IPS-NIHi11 (cell line): ENCODE measurements around the gene TMEM217.

Experiments
- DNase-seq: peaks from one replicate; pipeline ENCODE4 v3.0.0; 2012; ENCODE audit warnings: mixed read lengths, low spot score

The TMEM217 gene

DNA sequence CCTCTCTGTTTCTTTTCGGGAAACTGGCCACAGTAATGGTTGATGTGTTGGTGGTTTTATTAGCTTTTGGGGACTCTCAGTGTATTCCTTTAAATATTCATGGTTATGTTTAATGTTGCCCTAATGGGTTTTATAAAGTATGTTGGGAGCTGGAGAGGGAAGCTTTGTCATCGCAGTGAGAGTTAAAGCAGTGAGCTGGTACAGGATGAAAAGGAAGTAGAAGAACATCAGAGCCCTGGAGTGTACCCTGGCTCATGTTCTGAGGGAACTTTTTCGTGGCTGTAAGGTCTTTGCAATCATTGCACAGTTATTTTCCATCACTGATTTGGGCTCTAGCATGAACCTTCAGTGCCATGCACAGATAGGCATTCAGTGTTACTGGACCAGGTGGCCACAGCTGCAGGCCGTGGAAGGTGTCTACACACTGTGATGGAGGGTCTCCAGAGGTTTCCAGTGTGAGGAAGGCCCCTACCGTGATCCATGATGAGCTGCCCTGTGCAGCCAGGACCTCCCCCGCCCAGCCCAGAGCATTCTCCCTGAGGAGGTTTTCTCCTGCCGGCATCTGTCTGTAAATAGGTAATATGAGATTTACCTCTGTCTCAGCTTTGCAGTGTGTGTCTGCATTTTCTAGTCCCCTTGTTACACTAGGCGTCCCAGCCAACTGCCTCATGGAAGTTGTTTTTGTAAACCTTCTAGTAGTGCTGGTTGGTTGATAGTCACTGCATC, 22.4 kb upstream of the TMEM217 start:
- no peak for DNase-seq

DNA sequence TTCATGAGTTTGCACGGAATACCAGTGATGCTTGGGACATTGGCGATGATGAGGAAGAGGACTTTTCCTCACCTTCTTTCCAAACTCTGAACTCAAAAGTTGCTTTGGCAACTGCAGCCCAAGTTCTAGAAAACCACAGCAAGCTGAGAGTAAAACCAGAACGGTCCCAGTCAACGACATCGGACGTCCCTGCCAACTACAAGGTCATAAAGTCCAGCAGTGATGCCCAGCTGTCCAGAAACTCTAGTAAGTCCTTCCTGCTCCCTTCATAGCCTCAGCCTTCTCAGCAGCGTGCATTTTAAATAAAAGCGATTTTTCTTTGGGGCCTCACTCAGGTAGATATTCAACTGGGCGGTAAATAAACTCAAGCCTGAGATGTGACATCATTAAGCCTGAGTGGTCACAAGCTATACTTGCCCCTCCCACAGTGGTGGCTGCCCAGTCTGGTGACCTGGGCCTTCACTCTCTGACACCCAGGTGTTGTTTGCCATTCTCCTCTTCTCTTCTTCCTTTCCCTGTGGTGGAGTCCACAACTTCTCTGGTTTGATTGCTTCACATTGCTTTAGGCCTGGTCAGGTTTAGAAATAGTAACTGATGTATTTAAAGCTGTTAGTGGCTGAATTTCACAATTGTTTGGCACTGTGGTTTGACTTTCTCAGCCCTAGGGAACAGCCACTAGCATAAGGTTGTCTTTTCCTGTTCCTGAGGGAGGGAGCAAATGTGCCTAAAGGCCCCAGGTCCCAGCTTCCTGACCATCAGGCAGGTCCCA, 21.6 kb upstream of the TMEM217 start:
- DNase-seq: no peak

DNA sequence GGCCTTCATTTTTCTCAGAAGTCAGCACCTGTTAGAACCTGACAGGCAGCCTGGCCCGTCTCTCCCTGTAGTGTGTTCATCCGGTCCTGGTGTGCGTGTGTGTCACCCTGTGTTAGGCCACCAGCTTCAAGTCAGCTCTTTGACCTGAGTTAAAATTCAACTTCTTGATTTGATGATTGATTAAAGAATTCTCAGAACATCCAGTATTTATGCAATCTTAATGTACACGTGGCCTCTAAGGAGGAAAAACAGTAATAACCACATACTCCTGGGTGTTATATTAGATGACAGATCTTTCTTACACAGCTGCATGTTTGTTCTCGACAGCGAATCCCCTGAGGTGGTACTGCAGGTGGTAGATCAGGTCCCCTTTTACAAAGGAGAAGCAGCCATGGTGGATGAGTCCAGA, 19.1 kb upstream of the TMEM217 start:
- DNase-seq: no peak

DNA sequence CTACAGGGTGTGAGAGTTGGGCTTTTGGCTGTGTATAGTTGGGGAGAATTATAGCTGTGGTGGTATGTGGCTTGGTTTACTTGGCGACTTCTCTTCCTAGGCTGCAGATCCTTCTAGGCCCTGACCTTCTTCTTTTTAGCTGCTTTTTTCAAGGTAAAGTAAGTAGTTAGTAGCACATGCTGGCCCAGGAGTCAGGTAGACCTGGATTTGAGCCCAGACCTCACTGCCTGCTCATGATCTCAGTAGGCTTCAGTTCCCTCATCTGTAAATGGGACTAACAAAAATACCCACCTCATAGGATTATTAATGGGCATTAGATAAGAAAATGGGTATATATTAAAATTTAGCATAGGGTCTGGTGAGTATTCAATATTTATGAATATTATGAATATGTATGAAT, 17.4 kb upstream of the TMEM217 start:
- no peak for DNase-seq

DNA sequence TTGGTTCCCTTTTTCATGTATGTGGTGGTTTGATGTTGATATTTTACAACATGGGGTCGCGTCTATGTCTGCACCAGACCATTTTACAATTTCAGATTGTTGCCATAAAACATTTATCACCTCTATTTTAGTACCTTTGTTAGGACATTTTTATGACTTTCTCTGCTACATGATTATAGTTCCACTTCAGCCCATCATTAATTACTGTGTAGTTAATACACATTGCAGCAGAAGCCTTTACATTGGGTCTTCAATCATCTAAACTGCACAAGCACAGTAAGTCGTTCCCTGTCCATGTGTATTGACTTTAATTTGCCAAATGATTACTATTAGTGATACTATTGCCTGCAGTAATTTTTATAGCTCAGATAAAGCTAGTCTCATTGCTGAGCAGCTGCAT, 15.7 kb upstream of the TMEM217 start:
- DNase-seq: no peak

DNA sequence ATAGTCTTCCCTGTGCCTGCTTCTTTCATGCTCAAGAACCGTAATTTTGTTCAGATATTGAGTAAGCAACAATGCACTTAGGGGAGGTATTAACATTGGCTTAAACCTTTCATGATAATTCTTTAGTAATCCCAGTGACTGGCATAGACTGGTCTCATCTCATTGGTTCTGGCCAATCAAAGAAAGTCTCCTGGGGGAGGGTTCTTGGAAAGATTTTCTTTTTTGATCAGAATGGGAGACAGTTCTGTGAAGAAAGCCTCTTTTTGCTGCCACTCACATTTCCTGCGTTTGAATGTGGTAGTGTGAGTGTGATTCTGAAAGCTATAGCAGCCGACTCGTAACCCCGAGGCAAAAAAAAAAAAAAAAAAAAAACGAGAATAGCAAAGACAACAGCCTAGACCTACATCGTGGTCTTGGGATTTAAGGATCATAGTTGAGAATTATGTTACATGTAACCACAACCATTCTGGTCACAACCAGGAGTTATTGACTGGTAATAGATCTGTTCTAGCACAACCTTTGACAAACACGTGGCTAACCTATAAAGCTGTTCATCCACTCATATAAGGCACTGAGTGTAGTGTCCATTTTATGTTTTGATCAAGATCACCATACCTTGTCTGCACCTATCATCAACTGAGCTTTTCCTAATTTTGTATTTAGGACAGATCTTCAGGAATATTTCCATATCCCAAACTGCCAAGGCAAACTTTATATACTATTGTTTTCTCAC, 15.1 kb upstream of the TMEM217 start:
- DNase-seq: no peak

DNA sequence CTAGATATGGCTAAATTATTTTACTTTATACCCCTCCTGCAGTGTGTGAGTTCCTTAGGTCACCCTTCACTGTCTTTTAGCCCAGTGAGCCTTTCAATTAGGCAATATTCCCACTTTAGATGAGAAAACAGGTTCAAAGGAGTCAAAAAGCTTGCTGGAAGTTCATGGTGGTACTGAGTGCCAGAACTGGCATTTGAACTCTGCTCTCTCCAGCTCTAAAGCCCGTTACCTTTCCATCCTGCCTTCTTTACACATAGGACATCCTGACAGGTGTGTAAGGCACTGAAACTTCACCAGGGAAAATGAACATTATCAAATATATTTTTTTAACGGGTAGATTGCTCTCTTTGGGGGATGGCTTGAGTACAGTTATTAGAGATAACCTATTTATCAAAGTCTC, 11.2 kb upstream of the TMEM217 start:
- DNase-seq: no peak

DNA sequence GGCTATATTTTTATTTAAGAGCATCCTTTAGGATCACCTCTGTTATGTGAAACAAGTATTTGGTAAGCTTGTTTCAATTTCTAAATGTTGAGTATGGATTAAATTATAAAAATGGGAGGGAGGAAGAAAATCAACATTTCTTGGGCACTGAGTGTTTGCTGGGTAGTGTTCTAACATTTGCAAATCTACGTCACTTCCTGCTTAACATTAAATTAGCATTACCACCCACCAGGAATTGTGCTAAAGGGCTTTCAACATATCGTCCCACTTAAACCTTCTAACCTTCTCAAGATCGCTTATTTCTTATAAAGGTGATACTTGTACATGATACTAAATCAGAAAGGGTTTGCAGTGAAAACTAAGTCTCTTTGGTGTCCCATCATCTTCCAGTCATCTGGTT, 7.9 kb upstream of the TMEM217 start:
- no peak for DNase-seq

DNA sequence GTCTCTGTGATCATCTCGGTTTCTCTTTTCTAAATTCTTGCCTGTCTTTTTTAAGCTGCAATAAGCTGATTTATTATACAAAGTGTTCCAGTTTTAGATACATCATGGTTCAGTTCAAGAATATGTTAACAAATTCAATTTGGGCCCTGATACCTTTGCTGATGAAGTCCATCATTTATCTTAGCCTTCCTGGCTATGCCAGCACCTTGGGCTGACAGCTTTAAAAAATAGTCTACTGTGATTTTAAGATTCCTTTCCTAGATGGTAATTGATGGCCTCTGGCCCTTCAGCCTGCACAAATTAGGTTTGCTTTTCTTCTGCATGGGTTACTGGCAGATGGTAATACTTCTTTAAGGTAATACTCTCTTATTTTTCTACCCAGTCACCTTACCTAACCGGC, 7.1 kb upstream of the TMEM217 start:
- no peak for DNase-seq

DNA sequence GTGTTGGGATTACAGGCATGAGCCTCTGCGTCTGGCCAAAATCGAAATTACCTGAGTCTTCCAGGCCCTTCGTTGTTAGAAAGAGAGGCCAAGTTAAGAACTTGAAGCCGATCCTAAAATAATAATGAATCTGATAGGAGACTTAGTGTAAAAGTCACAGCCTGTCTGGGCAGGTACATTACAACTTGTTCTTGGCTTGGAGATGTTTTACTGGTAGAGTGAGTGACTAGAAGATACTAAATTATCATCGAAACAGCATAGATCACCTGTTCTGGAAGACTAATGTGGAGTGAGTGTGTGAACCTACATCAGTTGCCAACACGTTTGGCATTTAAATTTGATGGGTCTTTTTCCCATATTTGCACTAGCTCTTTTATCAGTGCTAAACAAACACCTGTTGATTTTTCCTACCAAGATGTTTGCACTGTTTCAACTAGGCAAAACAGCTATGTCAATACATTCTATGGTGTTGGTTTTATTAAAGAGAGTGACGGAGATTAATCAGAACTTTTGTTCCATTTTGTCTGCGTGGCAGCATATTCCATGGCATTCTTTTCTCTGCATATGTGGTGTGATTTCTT, 4.6 kb upstream of the TMEM217 start:
- DNase-seq: no peak

DNA sequence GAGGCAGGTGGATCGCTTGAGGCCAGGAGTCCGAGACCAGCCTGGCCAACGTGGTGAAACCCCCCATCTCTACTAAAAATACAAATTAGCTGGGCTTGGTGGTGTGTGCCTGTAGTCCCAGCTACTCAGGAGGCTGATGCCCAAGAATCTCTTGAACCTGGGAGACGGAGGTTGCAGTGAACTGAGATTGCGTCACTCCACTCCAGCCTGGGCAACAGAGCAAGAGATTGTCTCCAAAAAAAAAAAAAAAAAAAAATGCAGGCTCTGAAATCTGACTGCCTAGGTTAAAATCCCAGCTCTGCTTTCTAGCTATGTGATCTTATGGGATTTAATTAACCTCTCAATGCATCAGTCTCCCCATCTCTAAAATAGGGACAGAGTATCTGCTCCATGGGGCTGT, 3.3 kb upstream of the TMEM217 start:
- no peak for DNase-seq

DNA sequence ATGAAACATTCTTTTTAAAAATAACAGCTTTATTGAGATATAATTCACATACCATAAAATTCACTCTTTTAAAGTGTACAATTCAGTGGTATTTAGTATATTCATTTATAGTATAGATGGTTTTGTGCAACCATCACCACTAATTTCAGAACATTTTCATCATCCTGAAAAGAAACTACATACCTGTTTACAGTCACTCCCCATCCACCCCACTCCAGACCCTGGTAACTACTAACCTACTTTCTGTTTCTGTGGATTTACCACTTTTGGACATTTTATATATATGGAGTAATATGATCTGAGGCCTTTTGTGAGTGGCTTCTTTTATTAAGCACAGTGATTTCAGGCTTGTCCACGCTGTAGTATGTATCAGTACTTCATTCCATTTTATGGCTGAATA, 2.5 kb upstream of the TMEM217 start:
- no peak for DNase-seq

DNA sequence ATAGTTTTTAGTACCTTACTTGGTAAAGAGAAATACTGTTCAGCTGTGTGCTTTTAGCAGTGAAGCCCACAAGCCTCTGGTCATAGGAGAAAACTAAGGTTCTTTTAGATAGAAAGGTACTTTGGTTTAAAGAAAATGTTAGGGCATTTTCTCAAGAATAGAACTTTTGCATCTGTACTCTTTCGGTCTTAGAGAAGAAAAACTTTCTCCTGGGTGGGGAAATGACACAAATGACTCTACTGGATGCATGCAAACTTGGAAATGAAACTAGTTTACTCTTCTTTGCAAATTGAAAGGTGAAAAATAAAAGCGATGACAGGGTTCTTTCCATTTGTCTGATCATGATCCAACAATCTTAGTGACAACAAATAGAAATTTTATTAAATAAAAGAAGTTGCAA, 2.1 kb upstream of the TMEM217 start:
- DNase-seq: no peak

DNA sequence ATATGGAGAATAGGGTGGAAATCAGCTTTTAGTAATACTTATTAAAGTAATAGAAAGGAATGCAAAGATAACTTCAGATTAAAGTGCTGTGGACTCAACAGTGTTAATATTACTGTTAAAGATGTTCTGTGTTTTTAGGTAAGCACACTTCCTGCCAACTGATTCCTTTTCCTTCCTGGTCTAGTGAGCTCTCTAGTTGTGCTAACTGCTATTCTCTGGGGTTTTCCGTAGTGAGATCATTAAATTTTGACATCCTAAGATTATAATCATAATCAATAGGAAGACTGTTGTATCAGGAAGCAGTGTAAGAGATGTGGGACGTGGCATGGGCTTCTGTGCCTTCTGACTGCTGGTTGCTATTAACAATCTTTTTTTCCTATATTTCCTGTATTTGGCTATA, 1.2 kb upstream of the TMEM217 start:
- DNase-seq: no peak

DNA sequence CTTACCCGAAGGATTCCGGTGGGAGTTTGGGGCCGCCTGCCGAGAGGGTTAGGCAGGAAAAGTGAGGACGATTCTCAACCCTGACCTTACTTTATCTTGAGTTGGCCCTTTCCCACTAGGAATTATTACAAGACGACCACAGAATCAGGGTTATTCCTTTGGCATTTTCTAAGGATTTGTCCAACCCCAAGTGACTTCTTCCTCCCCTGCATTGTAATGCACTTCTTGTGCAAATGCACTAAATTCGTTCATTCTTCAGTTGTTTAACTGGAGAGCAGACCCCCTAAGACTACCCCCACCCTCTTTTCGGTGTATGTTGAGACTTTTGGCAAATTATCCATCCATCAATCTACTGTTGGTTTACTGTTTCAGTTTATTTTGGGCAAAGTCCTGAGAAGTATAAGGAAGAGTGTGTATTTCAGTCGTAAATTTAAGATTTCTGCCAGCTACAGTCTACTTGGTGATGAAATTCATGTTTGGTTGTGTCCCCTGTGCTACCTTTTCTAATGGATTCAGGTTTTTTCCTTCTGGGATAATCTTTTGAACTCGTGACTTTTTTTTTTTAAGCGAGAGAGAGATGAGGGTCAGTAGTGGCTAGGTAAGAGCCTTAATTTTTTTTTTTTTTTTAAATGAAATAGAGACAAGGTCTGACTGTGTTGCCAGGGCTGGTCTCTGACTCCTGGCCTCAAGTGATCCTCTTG, 611 bp upstream of the TMEM217 start:
- DNase-seq: no peak

DNA sequence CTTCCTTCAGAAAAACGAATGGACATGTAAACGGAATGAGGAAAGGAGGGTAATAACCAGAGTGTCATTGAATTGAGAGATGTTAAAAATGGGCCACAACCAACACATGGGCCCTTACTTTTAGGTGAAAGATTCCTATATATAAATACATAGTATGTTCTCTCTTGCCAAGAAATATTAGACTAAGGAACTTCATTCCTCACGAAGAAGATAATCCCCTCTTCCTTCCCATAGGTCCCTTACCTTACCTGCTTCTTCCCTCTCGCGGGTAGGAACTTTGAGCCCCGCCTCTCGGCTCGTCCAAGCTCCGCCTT, 667 bp downstream of the TMEM217 start:
- peak; percentile 13 for DNase-seq

DNA sequence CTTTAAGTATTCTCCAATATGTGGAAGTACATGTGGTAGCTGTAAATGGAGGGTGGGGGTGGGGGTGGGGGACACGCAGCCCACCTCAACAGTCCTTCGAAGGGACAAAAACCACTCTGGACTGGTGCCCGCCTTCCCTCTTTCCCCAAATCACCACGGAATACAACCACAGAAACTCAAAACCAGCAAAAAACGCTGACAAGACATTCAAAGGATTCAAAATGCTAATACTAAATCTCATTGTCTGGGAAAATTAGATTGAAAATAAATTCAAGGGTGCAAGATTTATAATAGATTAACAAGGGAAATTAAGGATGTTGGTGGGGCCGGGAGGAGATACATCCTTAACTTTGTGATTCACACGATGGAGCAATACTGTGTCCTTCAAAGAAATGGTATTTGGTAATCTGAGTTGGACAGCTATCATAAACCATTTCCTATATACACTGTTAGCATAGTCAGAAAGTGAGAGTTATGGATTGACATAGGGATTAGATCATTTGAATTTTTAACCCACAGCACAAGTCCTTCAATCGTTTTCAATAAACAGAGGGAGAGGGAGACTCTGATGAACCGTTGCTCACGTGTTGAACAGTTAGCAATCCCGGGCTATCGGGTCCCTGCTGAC, 1.1 kb downstream of the TMEM217 start:
- DNase-seq: no peak

DNA sequence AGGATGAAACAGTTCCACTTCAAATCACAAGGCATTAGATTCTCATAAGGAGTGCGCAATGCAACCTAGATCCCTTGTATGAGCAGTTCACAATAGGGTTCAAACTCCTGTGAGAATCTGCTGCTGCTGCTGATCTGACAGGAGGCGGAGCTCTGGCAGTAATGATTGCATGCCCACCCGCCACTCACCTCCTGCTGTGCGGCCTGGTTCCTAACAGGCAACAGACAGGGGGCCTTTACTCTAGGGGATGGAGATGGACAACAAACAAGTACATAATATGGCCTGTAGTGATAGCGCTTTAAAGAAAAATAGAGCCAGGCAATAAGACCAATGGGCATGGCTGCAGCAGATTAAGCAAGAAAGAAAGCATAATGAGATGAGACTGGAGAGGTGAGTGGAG, 3.1 kb downstream of the TMEM217 start:
- no peak for DNase-seq

DNA sequence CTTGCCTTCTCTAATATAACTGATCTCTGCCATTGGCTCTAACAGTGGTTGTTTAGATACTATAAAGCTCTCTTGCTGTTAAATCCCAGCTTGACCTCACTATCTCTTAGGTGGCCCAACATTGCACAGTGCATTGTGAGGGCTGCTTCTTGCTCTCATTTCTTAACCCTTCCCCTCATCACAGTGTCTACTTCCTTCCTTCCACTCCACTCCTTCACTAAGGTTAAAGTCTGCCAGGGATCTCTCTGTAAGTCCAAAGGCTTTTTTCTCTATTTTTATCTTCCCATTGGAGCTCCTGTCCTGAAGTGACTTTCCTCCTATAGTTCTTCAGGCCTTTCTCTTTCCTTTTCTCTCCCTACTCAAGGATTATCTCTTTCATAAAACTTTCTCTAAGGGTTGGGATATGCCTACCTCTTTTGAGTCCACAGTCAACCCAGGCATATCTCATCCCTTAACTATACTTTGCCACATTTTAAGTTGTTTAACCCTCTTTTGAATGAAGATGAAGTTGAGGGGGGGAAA, 4.4 kb downstream of the TMEM217 start:
- no peak for DNase-seq

DNA sequence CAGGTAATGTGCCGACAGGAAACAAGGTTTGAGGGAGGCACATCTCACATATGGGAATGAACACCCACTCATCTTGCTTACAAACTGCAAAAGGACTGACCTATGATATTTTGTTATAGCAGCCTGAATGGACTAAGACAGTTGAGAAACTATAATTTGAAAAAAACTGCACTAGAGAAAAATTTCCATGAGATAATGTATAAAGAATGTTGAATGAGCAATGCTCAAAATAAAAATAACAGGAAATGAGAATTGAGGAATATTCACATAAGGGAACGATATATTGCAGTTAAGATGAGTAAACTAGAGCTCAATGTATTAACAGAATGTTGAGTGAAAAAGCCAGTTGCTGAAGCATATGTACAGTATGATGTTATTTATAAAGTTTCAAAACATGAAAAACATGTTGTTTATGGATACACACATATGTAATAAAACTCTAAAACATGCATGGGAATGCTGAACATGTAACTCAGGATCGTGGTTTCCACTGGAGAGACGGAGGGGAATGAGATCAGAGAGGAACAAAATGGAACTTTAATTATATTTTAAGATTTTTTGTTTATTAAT, 6.6 kb downstream of the TMEM217 start:
- no peak for DNase-seq
